Stimulated activated CD4-positive, alpha-beta T cell treated with anti-CD3 and anti-CD28 coated beads, TNF-alpha, amount 100 ng/mL, for 4 hours (primary cell): ENCODE results near the gene CTNNA2.

Experiments
- DNase-seq, 3 experiments: peaks; one replicate each; pipeline ENCODE4 v3.0.0-alpha.2; 2020; ENCODE audit warnings: low read depth in 3 of 3

The CTNNA2 gene

DNA sequence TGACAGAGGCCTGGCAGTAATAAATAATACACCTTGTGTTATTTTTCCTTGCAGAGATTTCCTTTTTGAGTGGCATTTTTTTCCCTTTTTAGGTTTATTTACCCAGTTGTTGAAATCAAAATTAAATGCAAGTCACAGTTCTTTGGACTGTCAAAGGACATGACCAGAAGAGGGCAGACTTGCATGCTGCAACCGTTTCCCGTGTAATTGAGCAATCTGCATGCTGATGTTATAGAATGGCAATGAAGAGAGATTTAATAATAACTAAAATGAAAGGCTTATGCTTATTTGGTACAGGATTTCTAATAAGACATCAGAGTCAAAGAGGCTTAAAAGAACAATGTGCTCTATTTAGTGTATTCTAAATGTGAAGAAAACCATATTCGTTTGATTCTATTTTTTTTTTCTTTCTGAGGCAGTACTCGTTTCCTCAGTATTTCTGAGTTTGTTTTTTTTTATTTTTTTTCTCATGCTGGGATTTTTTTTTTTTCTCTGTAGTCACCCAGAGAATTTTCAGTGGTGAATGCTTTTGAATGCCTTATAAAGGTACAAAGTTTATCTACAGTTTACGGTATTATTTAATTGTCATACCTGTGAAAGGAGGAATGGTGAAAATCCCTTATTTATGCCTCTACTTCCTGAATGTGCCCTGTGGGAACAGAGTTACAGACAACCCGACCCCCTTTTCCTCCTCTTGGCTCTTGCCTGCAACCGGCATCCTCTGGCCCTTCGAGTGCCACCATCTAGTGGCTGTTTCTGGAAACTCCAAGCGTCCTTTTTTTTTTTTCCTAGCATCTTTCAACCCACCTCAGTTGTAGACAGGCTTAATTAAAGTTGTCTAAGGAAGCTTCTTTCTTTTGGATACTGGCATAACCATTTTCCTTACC is 423.2 kb downstream of the CTNNA2 start:
- no peak for DNase-seq

DNA sequence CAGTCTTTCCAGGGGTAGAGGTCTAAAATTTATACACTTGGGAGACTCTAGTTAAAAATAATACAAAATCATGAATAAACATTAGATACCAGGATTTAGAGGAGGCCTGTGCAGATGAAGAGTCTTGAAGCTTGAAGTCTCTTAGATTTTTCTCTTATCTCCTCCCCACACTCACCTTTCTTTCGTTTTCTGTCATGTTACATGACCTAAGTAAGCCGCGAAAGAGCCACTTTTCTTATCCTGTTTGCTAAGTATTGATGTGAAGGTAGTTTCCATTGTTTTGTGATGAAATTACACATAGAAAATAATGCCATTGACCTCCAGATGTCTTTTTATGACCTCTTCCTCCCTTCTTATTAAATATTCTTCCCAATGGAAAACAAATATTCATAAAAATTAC is 423.9 kb downstream of the CTNNA2 start:
- DNase-seq: no peak

DNA sequence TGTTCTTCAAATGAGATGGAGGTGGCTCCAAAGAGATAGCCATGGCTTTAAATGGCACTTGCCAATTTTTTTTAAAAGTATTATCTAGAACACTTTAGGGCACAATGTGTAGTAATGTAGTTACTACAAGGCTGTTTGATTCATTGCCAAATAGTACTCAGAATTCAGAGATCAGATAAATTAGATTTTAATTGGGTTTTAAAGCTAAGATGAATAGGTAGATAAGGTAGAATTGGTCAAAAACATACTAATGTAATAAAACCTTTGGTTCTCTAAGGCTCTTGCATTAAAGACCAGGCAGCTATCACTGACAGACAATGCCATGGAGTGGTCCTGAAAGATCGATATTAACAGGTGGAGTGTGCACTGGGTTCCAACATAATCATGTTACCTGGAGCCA is 425.8 kb downstream of the CTNNA2 start:
- DNase-seq: no peak

DNA sequence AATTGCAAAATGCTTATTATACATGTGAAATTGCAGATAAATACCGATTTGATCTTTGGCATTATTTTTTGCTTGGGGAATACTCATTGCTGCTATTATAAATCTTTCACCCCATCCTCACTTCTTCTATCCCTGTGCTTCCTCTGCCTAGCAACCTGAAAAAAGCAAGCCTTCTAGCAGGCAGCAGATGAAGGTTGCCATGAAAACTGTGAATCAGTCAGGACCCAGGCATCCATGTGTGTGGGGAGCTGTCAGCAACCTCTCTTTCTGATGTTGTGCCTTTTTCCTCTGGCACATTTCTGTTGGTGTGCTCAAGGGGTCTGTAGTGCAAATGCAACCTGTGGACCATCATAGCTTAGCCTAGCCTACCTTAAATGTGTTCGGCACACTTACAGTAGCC is 427.5 kb downstream of the CTNNA2 start:
- DNase-seq: no peak

DNA sequence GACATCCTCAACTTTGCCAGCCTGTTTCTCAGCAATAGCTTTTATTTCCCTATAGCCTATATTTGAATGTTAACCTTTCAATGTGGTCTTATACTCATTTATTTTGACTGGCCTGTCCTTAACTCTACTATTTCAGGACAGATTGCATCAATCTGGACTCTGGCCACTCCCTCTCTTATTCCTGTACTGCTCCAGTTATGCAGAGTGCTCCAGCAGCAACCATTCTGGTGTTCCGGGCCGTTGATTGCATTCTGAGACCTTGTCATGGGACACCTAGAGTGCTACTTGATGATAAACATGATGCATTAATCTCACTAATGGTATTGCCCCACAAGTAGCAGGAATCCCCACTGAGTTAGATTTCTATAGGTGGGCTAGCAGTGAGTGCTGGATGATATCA is 428.3 kb downstream of the CTNNA2 start:
- no peak for DNase-seq

DNA sequence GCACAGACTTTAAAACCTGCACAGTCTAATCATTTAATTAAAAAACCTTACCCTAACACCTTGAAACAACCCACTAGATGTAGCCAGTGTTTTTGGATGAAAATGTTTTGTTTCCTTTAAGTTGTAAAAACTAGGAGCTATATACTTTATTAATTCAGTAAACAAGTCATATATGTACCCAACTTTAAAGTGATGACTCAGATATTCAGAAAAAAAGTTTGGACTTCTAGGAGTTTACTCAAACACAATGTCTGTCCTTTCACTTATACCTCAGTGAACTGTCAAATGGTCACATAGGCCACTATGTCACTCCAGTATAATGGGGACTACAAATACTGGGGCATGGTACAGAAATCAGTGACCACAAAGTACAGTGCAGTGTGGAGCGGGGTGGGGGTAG is 431.4 kb downstream of the CTNNA2 start:
- no peak for DNase-seq

DNA sequence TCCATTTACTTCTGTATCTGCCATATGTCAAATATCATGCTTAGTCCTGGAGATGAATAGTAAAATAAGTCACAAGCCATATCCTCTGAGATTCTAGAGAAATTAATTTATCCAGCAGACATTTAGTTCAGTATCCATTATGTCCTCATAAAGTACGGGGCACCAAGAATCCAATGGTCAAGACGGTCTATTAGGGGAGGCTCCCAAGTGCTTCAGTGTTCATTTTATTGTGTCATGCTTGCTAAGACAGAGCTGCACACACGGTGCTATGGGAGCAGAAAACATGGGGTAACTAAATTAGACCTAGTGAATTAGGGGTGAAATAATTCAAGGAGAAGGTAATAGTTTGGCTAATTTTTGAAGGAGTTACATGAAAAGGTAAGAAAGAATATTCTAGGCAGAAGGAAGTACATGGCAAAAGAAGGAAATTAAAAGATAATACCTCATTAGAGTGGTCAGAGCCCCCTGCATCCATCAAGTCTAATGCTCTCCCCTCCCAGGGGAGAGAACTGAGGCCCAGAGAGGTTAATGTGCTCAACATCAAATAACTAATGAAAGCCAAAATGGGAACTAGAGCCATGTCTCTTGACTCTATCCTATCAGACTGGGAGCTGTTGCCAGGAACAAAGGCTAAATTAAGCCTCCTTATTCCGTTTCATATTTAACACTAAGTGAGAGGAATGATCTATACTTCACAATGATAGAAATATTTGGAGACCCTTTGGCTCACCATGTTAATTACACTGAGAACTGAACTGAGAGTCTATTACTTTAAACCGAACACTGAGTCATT is 433.0 kb downstream of the CTNNA2 start:
- no peak for DNase-seq

DNA sequence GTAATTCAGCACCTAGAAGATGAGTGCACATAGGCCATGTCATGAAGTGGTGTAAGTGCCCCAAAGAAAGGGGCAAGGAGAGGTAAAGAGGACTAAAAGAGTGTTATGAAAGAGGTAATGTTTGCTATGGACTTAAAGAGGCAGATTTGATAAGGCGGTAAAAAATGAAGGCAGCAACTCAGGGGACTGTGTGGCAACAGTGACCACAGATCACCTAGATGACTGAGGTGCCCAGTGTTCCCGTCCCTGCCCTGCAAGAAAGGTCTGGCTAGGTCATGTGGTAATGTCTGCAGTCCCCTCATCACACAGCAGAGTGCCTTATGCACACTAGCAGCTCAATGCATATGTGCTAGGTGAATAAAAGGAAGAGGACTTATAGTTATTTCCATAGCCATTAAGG is 434.9 kb downstream of the CTNNA2 start:
- no peak for DNase-seq

DNA sequence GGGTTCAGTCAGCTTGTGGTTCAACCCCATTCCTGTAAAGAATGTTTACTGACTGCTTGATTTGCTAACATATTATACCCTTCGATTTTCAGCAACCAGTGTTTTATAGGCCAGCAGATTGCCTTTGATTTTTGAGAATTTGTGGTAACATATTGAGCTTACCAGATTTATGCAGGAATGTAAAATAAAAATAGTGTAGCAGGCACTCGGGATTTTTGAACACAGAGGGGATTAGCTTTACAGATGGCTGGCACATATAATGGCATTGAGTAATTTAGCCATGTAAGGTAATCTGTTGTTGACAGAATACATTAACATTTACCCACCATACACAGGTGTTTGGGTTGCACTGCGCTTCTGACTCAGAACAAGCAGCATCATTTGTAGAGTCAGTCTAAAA is 437.7 kb downstream of the CTNNA2 start:
- DNase-seq: no peak

DNA sequence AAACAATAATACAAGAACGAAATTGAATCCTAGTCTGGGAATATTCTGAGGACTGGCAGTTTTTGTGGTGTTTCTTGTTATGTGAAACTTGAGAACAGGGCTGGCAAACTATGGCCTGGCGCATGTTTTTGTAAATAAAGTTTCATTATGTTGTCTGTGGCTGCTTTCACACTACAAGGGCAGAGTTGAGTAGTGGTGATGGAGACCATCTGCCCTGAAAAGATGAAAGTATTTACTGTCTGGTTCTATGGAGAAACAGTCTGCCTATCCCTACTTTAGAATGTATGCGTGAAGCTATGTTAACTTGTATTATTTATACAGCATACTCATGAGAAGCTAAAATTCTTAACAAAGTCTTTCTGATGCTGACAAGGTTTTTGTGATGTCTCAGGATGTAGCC is 439.8 kb downstream of the CTNNA2 start:
- DNase-seq: no peak

DNA sequence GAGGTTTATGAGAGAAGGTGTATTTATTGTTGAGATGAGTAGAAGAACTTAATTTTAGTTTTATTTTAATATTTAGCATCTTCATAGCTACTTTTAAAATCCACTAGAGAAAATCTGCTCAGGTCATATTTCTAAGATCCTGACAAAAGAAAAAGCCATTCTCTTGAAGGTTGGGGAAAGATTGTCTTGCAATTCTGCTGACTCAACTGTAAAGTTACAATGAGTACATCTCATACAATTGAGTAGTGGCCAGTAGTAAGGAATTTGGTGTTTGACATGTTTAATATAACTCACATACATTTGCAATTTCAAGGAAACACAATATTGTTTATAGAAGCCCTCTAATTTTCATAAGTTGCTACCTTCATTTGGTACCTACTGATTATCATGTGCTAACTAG is 447.2 kb downstream of the CTNNA2 start:
- DNase-seq: no peak

DNA sequence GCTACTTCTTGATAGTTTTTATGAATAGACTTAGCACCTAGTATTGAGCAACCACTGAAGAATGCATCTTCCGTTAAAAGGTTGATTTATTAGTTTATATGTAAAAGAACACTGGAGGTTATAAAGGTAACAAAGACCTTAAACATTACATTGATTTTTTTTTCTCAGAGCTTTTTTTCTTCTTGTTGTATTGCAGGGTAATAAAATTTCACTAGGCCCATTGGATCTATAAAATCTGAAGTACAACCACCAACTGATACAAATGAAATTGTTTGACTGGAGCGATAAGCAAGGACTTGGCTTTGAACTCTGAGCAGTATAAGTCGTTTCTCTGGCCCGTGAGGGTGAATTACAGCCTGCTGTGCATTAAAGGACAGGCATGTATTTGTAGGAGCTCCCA is 447.7 kb downstream of the CTNNA2 start:
- no peak for DNase-seq

DNA sequence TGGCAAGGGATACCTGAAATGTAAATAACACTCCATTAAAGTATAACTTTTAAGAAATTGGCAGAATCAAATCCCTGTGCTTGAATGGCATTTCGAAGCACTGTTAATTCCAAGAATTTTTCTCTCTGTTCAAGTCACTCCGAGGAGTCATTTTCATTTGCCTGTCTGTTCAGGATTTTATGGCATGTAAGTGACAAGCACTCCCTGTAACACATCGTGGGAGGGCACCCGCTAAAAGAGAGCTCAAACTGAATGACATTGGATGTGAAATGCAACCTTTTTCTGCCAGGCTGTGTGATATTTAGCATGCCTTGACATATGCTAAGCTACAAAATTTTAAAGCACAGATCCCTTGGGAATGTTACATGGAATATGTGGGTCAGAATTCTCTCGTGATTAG is 452.1 kb downstream of the CTNNA2 start:
- DNase-seq: no peak

DNA sequence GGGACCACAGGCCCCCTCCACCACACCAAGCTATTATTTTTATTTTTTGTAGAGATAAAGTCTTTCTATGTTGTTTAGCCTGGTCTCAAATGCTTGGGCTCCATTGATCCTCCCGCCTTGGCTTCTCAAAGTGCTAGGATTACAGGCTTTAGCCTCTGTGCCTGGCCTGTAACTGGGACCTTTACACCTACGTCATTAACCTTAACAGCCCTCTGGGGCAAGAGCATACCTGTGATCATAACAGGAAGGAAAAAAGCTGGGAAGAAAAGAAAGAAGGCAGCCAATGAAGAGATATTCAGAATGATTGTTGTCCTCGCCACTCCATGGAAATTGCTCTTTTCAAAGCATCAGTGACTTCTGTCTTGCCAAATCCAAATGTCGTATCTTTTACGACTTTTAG is 453.5 kb downstream of the CTNNA2 start:
- DNase-seq: no peak

DNA sequence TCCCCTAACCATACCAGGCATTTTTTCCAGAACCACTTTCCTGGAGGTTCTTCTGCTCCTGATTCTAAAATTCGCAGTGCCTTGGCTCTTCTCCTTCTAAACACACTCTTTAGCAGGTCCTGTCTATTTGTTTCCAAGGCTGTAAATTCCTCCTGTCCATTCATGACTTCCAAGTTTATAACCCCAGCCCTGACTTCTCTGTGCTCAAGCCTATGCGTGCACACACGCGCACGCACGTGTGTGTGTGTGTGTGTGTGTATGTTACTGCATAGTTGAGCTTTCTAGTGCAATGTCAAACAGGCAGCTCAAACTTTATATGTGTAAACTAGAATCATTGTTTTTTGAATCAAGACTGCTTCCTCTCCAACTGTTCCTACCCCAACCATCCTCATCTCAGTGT is 454.0 kb downstream of the CTNNA2 start:
- DNase-seq: no peak

DNA sequence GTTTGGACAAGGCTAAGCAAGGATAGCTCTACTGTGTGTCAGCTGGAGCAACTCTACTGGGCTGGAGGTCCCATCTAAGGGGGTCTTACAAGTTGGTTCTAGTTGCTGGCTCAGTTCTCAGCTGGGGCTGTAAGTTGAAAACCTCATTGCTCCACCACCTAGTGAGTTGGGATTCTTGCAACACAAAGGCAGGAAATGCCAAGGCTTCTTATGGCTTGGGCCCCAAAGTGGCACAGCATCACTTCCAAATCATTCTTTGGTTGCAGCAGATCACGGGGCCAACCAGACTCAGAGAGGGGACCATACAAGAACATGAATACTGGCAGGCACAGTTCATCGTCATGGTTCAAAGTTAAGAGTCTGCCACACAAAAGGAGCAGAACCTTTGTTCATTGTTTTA is 459.0 kb downstream of the CTNNA2 start:
- DNase-seq: no peak

DNA sequence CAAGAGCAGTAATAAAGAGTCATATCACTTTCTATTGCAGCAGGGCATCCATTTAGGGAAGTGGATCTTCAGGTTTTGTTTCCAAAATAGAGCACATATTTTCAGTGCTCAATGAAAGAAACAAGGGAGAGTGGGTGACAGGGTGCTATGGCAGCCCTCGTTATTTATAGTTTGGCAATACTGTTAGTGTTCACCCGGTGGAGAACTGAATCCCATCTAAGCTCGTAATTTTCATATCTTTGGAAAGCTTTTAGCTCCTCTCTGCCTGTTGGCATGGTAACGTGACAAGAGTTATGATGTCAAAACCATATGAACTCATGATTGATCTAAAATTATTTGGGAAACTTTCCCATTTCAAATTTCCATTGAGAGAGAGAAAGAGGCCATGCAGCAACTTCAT is 459.8 kb downstream of the CTNNA2 start:
- no peak for DNase-seq

DNA sequence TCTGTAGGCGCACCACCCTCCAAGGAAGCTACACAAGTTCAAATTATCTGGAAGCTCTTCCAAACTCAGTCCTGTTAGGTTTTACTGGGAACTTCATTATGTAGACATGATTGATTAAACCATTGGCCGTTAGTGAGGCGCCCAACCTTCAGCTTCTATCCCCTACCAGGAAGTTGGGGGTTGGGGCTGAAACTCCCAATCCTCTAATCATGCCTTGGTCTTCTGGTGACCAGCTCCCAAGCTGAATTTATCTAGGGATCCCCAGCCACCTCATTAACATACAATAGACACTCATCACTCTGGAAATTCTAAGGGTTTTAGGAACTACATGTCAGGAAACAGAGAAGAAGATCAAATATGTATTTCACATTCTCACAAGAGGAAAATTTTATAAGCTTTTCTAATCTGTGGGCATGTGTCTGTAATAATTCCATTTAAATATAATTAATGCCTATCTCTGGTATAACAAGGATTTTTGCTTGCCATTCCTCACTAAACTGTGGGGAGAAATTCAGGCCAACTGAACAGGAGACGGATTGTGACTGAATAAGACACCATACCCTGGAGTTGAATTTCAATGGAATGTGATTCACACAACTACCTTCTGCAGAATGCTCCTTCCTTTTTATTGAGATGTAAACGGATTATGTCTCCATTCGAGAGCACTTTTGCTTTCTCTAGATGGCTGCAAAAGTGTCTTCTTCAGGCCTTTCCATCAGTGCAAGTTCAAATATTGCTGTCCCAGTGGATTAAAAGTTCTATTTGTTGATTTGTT is 463.1 kb downstream of the CTNNA2 start:
- DNase-seq: no peak

DNA sequence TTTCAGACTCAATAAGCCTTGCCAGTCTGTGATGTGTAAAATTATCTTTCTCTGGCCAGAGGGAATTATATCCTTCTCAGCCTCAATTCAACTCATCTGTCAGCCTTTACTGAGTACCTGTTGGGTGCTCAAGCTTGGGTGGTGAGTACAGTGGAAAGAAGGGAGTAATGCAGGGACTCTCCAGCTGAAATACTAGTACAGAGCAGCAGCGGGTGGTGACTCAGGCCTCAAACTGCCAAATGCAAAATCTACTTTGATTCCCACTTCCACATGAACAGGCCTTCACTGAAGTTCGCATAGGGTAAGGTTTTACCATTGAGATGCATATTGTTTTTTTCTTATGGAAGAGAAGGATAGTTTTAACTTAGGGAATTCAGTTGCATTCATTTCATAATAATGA is 464.9 kb downstream of the CTNNA2 start:
- no peak for DNase-seq

DNA sequence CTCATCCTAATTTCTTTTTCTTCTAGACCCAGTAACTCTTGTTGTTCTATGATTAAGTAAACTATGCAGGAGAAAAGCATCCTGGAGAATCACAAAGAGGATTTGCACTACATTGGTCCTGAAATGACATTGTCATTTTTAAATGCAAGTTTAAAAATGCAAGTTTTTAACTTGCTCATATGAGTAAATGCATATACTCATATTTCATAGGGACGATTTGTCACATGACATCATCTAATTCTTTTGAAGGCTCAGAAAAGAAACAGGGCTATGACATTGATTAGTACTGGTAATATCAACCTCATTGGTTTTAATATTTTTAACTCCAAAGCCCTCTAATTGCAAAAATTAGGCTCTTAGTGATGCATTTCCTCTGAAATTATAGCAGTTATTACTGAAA is 467.3 kb downstream of the CTNNA2 start:
- DNase-seq: no peak

DNA sequence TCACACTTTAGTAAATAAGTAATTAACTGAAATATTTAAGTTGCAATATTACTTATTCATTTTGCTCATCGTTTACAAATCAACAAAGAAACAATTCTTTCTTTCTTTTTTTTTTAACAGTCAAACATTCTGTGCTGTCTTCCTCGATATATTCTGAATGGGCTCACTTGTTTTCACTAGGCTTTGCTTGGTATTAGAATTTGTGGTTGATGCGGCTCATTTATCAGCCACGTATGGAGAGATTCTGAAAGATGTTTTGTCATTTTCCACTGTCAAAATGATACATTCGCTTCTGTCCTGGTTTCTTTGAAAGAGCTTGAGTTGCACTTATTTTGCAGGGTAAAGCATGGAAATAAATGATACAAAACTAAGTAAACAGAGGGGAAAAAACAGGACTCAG is 468.0 kb downstream of the CTNNA2 start:
- no peak for DNase-seq

DNA sequence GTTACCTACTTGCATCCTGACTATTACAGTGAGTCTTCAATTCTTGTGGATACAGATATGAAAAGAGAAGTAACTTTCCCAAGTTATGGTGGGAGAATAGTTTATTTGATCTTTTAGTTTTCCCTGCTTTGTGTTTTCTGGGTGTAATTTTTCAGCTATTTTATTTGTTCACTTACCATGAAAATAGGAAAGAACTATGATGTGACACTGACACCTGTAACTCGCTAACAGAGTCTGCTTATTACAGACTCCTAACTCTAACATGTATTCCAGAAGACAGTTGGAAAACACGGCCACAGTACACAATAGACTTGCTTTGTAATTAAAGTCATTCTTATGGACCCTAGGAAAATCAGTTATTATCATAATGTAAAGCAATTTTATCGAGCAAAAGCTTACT is 468.5 kb downstream of the CTNNA2 start:
- no peak for DNase-seq

DNA sequence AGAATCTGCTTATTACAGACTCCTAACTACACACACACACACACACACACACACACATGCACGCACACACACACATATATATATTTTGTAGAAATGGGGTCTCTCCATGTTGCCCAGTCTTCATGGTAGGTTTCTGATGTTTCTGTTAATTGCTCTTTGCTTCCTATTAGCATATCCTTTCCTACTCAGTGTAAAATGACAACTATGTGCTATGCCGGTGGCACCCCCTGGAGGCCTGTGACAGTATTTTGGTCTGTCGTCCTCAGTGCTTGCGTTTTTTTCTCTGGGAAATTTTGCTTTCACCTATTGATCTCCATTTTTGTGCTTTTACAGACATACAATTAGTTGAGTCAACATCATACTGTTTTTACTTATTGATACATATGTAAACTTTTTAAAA is 469.6 kb downstream of the CTNNA2 start:
- DNase-seq: no peak
